Epithelial cell of esophagus (primary cell): Measurements from ENCODE around the gene L3MBTL1.

Source experiments
- DNase-seq: peaks from one replicate; pipeline ENCODE4 v3.0.0; 2010; ENCODE audit warnings: low read depth
- H3K4me3 ChIP-seq: 2 replicates; pipeline ENCODE4 v1.5.1; 2011; ENCODE audit warnings: mild to moderate bottlenecking, low read length, control low read depth
- CTCF ChIP-seq: IDR thresholded peaks from 2 replicates; pipeline ENCODE4 v1.5.1; 2011; ENCODE audit warnings: low read depth, mild to moderate bottlenecking, low read length, control low read depth, inconsistent platforms; ENCODE audit not compliant: insufficient read depth; ENCODE audit errors: missing control alignments

L3MBTL1 gene

GRCh38 chr20:43543138-43543537 lies 35.6 kb downstream of the L3MBTL1 start:
- peak; percentile 63 for DNase-seq
- H3K4me3 ChIP-seq = no peak overlapping the region
- no peak for TF ChIP-seq CTCF

DNA sequence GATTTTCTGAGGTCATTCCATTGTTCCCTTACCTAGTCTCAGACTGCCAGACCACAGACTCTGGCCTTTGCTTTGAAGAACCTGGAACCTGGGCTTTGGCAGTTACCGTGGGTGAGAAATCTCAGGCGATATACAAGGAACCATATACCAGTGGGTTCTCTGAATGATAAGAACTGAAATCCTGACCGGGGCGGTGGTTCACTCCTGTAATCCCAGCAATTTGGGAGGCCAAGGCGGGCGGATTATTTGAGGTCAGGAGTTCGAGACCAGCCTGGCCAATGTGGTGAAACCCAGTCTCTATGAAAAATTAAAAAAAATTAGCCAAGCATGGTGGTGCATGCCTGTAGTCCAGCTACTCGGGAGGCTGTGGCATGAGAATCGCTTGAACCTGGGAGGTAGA lies 37.0 kb downstream of the L3MBTL1 start:
- no peak for DNase-seq
- no peak overlapping the region for H3K4me3 ChIP-seq
- no peak for TF ChIP-seq CTCF

GRCh38 chr20:43545837-43546578 lies 38.5 kb downstream of the L3MBTL1 start:
- no peak for DNase-seq
- TF ChIP-seq CTCF = no peak
- H3K4me3 ChIP-seq = no peak overlapping the region

DNA sequence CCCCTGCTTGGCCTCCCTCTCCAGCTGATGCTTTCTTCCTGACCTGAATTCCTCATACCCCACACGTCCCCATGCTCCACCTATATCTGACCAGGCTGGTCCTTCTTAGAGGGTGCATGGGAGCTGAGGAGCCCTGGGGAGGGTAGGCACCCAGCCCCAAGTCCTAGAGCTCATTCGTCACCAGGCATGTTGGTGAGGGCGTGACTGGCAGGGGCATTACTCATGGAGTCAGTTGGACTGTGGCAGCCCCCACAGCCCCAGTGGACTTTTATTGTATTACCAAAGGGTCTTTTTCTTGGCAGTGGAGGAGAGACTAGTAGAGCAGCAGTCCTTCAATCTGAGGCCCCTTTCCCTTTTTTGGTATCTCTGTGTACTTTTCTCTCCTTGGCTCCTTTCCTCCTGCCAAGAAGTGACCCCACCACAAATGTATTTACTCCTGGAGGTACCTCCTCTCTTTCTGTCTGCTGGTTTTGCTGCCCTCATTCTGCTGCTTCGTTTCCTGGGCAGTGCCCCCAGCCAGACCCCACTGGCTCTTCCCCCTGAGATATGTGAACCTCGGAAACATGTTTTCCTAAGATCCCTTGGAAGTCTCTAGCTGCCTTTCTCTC lies 40.9 kb downstream of the L3MBTL1 start:
- TF ChIP-seq CTCF = no peak
- no peak for DNase-seq
- H3K4me3 ChIP-seq = no peak overlapping the region

GRCh38 chr20:43549416-43550065 lies 42.0 kb downstream of the L3MBTL1 start:
- H3K4me3 ChIP-seq = no peak overlapping the region
- no peak for TF ChIP-seq CTCF
- DNase-seq = no peak

DNA sequence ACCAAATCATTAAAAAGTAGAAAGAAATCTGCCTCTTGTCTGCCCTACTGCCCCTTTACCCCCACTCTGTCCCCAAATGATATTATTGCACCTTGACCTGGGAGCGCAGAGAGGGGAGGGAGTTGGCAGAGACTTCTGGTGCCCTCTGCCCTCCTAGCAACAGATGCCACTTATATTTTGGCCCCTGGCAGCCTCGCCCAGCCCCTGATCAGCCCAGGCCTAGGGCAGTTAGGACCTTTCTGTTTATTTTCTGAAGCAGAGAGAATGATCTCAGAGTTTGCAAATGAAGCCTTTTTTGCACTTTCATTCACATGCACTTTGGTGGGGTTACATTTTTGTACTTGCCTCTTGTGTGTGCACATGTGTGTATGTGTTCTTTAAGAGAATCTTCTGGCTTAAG lies 43.0 kb downstream of the L3MBTL1 start:
- TF ChIP-seq CTCF = no peak
- H3K4me3 ChIP-seq = no peak overlapping the region
- no peak for DNase-seq
